GM12891 (cell line): ENCODE data around the gene RAMP1.

Experiments used
- PAX5 ChIP-seq: IDR thresholded peaks from 2 replicates; pipeline ENCODE4 v1.6.1; 2011; ENCODE audit warnings: low read length, moderate library complexity, mild to moderate bottlenecking; ENCODE audit not compliant: insufficient read depth, severe bottlenecking
- POLR2A ChIP-seq: IDR thresholded peaks from 2 replicates; pipeline ENCODE4 v1.6.1; 2011; ENCODE audit warnings: low read depth, low read length, control low read depth
- POLR2AphosphoS5 ChIP-seq: IDR thresholded peaks from 2 replicates; pipeline ENCODE4 v1.6.1; 2011; ENCODE audit warnings: low read depth, low read length, control low read depth
- POU2F2 ChIP-seq: IDR thresholded peaks from 2 replicates; pipeline ENCODE4 v1.6.1; 2011; ENCODE audit warnings: low read depth, mild to moderate bottlenecking, control low read depth, low read length, moderate library complexity
- SPI1 ChIP-seq: IDR thresholded peaks from 2 replicates; pipeline ENCODE4 v1.6.1; 2011; ENCODE audit warnings: low read depth, low read length, control low read depth
- TAF1 ChIP-seq: IDR thresholded peaks from 2 replicates; pipeline ENCODE4 v1.6.1; 2011; ENCODE audit warnings: low read depth, low read length, control low read depth

GRCh38 chr2:237944302-237944701 lies 84.9 kb downstream of the RAMP1 start:
- TF ChIP-seq POLR2AphosphoS5 (no peak), POLR2A (no peak), TAF1 (no peak), SPI1 (no peak), PAX5 (no peak), POU2F2 (no peak)
